ENCODE measurements around the gene PITX2.
A peak's percentile ranks its signal among the peaks of the same experiment; 100 is the strongest.

The PITX2 gene

DNA sequence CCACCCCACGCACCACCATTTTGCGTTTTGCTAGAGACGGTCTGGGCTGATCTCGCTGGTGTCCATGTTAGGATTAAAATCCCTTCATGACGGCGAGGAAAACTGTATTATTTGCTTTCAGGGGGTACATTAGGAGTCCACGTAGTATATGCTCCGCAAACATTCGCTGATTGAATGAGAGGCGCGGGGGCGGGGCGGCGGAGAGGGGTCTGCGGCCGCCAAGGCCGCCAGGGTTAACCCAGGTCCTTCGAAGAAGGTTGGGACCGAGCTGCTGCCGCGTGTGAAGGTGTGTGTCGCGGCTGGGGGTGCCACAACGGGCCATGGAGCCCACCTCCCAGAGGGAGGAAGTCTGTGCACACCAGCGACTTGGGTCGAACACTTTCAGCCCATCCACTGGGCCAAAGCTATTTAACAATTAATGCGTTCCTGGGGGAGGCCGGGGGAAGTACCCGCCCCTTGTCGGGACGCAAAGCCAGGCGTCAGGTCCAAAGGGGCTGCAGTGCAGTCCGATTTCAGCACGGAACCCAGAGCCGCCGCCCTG is 6.4 kb upstream of the PITX2 start:
- Histone ChIP-seq H3K27ac (ENCODE audit: low read depth, low read length) (no peak overlapping the region), H3K27me3 (ENCODE audit: control insufficient read depth, insufficient read depth, low read length) (peaks cover 99% of the 10 kb centered on the region), H3K9ac (ENCODE audit: low read depth, low read length) (no peak overlapping the region), H3K4me3 (ENCODE audit: low read depth, low read length) (peak overlapping the region; percentile 43), H3K9me3 (ENCODE audit: control insufficient read depth, insufficient read depth, low read length) (no peaks in the 10 kb centered on the region), H3K4me1 (ENCODE audit: control insufficient read depth, insufficient read depth, low read length) (peaks cover 73% of the 10 kb centered on the region), H3K36me3 (ENCODE audit: control insufficient read depth, insufficient read depth, low read length) (no peaks in the 10 kb centered on the region)

DNA sequence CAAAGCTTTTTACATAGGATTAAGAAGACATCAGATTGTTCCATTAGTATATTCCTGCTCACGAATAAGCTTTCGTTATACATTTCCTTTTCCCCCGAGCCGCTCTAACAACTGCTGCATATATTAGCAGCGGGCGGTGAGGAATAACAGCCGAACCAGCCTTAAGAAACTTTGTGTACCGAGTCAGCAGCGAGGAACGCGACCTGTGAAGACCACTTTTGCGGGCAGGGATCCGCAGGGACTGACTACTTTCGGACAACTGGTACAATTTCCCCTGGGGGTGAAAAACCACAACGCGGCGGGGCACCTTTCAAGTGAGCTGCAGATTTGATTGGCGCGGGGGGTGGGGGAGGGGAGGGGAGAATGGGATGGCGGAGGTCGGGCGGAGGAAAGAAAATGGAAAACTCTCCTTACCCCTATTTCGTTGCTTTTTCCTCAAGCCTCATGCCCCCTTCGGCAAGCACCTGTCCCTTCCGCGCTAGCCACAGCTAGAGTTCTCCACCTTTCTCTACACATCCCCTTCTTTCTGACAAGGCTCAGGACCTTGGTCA is 5.9 kb upstream of the PITX2 start:
- Histone ChIP-seq H3K9me3 (ENCODE audit: control insufficient read depth, insufficient read depth, low read length) (no peaks in the 10 kb centered on the region), H3K4me3 (ENCODE audit: low read depth, low read length) (peak overlapping the region; percentile 43), H3K27ac (ENCODE audit: low read depth, low read length) (no peak overlapping the region), H3K36me3 (ENCODE audit: control insufficient read depth, insufficient read depth, low read length) (no peaks in the 10 kb centered on the region), H3K9ac (ENCODE audit: low read depth, low read length) (no peak overlapping the region), H3K27me3 (ENCODE audit: control insufficient read depth, insufficient read depth, low read length) (peaks cover 99% of the 10 kb centered on the region), H3K4me1 (ENCODE audit: control insufficient read depth, insufficient read depth, low read length) (peaks cover 74% of the 10 kb centered on the region)

DNA sequence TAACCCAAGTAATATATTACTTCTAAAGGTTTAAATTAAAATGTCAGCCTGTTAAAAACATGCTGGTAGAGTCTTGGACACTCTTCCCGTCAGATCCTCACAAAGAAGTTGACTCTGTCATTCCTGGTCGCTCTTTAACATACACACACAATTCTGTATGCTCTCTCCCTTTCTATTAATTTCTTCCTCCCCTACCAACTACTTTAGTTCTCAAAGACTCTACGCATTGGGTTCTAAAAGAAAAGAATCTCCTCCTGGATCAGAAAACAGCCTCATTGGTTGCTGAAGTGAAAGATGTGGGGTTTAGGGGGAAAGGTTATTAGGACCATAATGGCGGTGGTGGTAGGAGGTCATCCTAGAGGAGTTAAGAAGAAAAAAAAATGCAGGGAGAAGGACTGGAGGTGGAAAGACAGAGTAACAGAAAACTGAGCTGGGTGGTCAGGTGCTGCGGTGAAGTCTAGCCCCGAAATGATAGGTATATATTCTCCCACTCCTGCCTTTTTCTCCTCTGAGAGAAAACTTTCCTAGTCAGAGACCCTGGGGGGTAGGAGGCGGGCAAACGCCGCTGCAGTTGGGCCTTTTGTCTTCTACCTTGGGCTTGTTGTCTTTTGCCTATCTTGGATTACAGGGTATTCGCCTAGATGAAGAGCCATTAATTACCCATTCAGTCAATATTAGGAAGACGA is 5.2 kb upstream of the PITX2 start:
- Histone ChIP-seq H3K27me3 (ENCODE audit: control insufficient read depth, insufficient read depth, low read length) (peaks cover 99% of the 10 kb centered on the region), H3K9ac (ENCODE audit: low read depth, low read length) (no peak overlapping the region), H3K36me3 (ENCODE audit: control insufficient read depth, insufficient read depth, low read length) (no peaks in the 10 kb centered on the region), H3K9me3 (ENCODE audit: control insufficient read depth, insufficient read depth, low read length) (no peaks in the 10 kb centered on the region), H3K4me1 (ENCODE audit: control insufficient read depth, insufficient read depth, low read length) (peaks cover 77% of the 10 kb centered on the region), H3K4me3 (ENCODE audit: low read depth, low read length) (peak overlapping the region; percentile 43), H3K27ac (ENCODE audit: low read depth, low read length) (no peak overlapping the region)

DNA sequence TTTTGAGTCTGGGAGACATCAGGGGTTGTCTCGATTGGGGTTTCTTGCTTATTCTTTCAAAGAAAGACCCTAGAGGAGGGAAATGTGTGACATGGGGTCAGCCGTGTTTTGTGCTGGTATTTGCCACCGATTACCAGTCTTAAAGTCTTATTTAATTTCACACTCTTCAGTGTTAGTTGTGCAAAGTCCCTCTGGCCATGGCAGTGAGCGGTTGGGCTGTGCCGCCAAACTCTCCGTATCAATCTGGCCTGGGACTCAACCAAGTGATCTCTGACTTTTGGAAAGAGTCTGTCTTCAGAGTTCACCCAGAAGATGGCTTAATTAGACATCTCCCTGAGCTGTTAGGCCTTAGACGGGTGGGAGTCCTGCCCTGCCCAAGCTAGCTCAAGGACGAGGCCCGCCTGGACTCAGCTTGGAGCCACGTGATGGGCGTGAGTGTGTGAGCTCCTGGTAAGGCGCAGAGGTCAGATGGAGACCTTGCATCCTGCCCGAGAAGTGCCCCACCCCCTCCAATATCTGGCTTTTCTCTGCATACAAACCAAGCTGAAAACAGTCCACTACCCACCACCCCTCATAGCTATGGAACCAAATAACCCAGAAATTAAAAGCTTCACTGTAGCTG is 3.8 kb upstream of the PITX2 start:
- Histone ChIP-seq H3K9me3 (ENCODE audit: control insufficient read depth, insufficient read depth, low read length) (no peaks in the 10 kb centered on the region), H3K36me3 (ENCODE audit: control insufficient read depth, insufficient read depth, low read length) (no peaks in the 10 kb centered on the region), H3K27ac (ENCODE audit: low read depth, low read length) (no peak overlapping the region), H3K4me3 (ENCODE audit: low read depth, low read length) (no peak overlapping the region), H3K27me3 (ENCODE audit: control insufficient read depth, insufficient read depth, low read length) (peaks cover 98% of the 10 kb centered on the region), H3K9ac (ENCODE audit: low read depth, low read length) (no peak overlapping the region), H3K4me1 (ENCODE audit: control insufficient read depth, insufficient read depth, low read length) (peaks cover 73% of the 10 kb centered on the region)

DNA sequence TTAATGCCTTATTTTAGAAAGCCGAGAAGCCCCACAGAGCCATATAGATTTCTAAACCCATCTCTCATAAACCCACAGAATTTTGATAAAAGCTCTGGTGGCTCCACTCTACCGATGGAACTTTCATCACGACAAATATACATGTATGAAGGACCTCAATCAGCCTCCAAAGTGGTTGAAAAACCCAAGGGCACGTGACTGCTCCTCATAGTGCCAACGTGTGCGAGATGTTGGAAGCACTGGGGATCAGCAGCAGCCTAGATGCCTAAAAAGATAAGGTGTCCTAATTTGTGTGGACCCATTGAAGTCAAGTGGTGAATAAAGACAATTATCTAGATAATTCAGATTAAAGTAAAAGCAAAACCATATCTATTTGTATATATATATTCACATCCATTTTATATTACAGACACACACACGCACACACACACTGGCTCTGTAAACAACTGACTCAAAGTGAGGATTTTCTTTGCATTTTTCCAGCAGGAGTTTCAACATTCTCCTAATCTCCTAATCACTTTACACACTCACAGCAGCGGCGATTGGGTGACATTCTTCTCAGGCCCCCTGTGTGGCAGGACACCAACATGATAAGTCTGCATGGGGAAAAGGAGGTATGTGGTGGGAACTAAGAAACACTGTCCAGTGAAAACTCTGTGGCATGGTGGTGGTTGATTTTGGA is 2.8 kb upstream of the PITX2 start:
- no peaks in the 10 kb centered on the region for H3K9me3 ChIP-seq (ENCODE audit: control insufficient read depth, insufficient read depth, low read length)
- H3K27me3 ChIP-seq (ENCODE audit: control insufficient read depth, insufficient read depth, low read length) = peaks cover 98% of the 10 kb centered on the region
- H3K36me3 ChIP-seq (ENCODE audit: control insufficient read depth, insufficient read depth, low read length) = no peaks in the 10 kb centered on the region
- H3K27ac ChIP-seq (ENCODE audit: low read depth, low read length) = no peak overlapping the region
- H3K4me3 ChIP-seq (ENCODE audit: low read depth, low read length) = no peak overlapping the region
- no peak overlapping the region for H3K9ac ChIP-seq (ENCODE audit: low read depth, low read length)
- peaks cover 72% of the 10 kb centered on the region for H3K4me1 ChIP-seq (ENCODE audit: control insufficient read depth, insufficient read depth, low read length)

- H3K4me3 ChIP-seq (ENCODE audit: low read depth, low read length) = no peak overlapping the region
- H3K27ac ChIP-seq (ENCODE audit: low read depth, low read length) = no peak overlapping the region
- no peaks in the 10 kb centered on the region for H3K9me3 ChIP-seq (ENCODE audit: control insufficient read depth, insufficient read depth, low read length)
- peaks cover 98% of the 10 kb centered on the region for H3K27me3 ChIP-seq (ENCODE audit: control insufficient read depth, insufficient read depth, low read length)
- peaks cover 72% of the 10 kb centered on the region for H3K4me1 ChIP-seq (ENCODE audit: control insufficient read depth, insufficient read depth, low read length)
- H3K9ac ChIP-seq (ENCODE audit: low read depth, low read length) = no peak overlapping the region
- H3K36me3 ChIP-seq (ENCODE audit: control insufficient read depth, insufficient read depth, low read length) = no peaks in the 10 kb centered on the region
Measured at GRCh38 chr4:110624904-110625494, 2.1 kb upstream of the PITX2 start.

GRCh38 chr4:110624398-110624780 is 1.5 kb upstream of the PITX2 start:
- Histone ChIP-seq H3K27me3 (ENCODE audit: control insufficient read depth, insufficient read depth, low read length) (peaks cover 98% of the 10 kb centered on the region), H3K9me3 (ENCODE audit: control insufficient read depth, insufficient read depth, low read length) (no peaks in the 10 kb centered on the region), H3K36me3 (ENCODE audit: control insufficient read depth, insufficient read depth, low read length) (no peaks in the 10 kb centered on the region), H3K4me1 (ENCODE audit: control insufficient read depth, insufficient read depth, low read length) (peaks cover 68% of the 10 kb centered on the region), H3K9ac (ENCODE audit: low read depth, low read length) (no peak overlapping the region), H3K27ac (ENCODE audit: low read depth, low read length) (no peak overlapping the region), H3K4me3 (ENCODE audit: low read depth, low read length) (no peak overlapping the region)

DNA sequence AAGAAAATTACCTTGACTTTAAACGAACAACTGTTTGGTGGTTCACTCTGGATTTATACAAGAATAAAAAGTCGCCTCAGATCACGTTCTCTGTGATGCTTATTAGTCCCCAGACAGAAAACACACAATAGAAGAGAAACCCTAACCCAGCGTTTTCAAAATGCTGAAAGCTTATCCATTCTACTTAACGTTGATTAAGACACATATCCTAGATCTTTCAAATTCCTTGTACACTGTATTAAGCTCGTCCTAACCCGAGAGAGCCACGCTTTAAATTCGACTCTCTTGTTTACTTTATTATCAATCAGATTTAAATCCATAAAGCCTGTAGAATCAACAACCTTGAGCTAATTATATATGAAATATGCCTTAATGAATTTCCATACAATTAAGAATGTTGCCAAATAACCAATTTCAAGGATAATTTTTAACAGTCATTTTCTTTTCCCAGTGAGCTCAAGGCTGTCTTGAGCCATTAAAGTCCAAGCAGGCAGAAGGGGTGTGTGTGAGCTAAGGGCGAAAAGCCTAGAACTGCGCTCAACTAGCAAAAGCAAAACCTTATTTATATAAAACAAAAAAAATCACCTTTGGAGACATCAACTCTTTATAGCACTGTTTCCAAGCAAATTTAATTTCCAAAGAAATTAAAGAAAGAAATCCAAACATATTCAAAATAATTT is 981 bp upstream of the PITX2 start:
- Histone ChIP-seq H3K9me3 (ENCODE audit: control insufficient read depth, insufficient read depth, low read length) (no peaks in the 10 kb centered on the region), H3K9ac (ENCODE audit: low read depth, low read length) (no peak overlapping the region), H3K27ac (ENCODE audit: low read depth, low read length) (no peak overlapping the region), H3K4me1 (ENCODE audit: control insufficient read depth, insufficient read depth, low read length) (peaks cover 69% of the 10 kb centered on the region), H3K4me3 (ENCODE audit: low read depth, low read length) (peak overlapping the region; percentile 42; the same call in 1 of the 2 replicates), H3K27me3 (ENCODE audit: control insufficient read depth, insufficient read depth, low read length) (peaks cover 98% of the 10 kb centered on the region), H3K36me3 (ENCODE audit: control insufficient read depth, insufficient read depth, low read length) (no peaks in the 10 kb centered on the region)

GRCh38 chr4:110621839-110622751 is 782 bp downstream of the PITX2 start:
- Histone ChIP-seq H3K4me1 (ENCODE audit: control insufficient read depth, insufficient read depth, low read length) (peaks cover 70% of the 10 kb centered on the region), H3K27ac (ENCODE audit: low read depth, low read length) (peak overlapping the region; percentile 1), H3K9ac (ENCODE audit: low read depth, low read length) (no peak overlapping the region), H3K27me3 (ENCODE audit: control insufficient read depth, insufficient read depth, low read length) (peaks cover 98% of the 10 kb centered on the region), H3K4me3 (ENCODE audit: low read depth, low read length) (peak overlapping the region; percentile 67), H3K9me3 (ENCODE audit: control insufficient read depth, insufficient read depth, low read length) (no peaks in the 10 kb centered on the region), H3K36me3 (ENCODE audit: control insufficient read depth, insufficient read depth, low read length) (no peaks in the 10 kb centered on the region)

All from HUES48 (cell line).